Parathyroid adenoma (tissue), 2 donors: ENCODE data around the gene SHC4.
"Not testable (repeated sequence)": the region's sequence is repeated elsewhere in the genome, so short reads cannot be mapped to it uniquely, and the experiment has no call there.

ENCODE experiments used
- H2AFZ ChIP-seq: fragments of 300-600 bp; sonication (generic); one replicate; pipeline ENCODE4 v1.7.0; 2017; ENCODE audit warnings: antibody characterized with exemption, mild to moderate bottlenecking
- H3K27ac ChIP-seq: fragments of 300-600 bp; sonication (generic); one replicate; pipeline ENCODE4 v1.7.0; 2017
- H3K27me3 ChIP-seq: fragments of 300-600 bp; sonication (generic); one replicate; pipeline ENCODE4 v1.7.0; 2017; ENCODE audit warnings: low read length; ENCODE audit not compliant: control insufficient read depth, insufficient read depth
- H3K36me3 ChIP-seq: fragments of 300-600 bp; sonication (generic); one replicate; pipeline ENCODE4 v1.7.0; 2017; ENCODE audit warnings: low read length; ENCODE audit not compliant: control insufficient read depth, insufficient read depth
- H3K4me1 ChIP-seq: fragments of 300-600 bp; sonication (generic); one replicate; pipeline ENCODE4 v1.7.0; 2017; ENCODE audit warnings: control low read depth
- H3K4me2 ChIP-seq: fragments of 300-600 bp; sonication (generic); one replicate; pipeline ENCODE4 v1.7.0; 2017; ENCODE audit warnings: low read length
- H3K4me3 ChIP-seq: fragments of 300-600 bp; sonication (generic); one replicate; pipeline ENCODE4 v1.7.0; 2017; ENCODE audit warnings: low read depth, low read length
- H3K79me2 ChIP-seq: fragments of 300-600 bp; sonication (generic); one replicate; pipeline ENCODE4 v1.7.0; 2017; ENCODE audit warnings: control low read depth
- H3K9ac ChIP-seq: fragments of 300-600 bp; sonication (generic); one replicate; pipeline ENCODE4 v1.7.0; 2017; ENCODE audit warnings: mild to moderate bottlenecking
- H3K9me3 ChIP-seq: fragments of 300-600 bp; sonication (generic); one replicate; pipeline ENCODE4 v1.7.0; 2017; ENCODE audit warnings: low read length; ENCODE audit not compliant: control insufficient read depth
- CTCF ChIP-seq: fragments of 300-600 bp; sonication (generic); IDR thresholded peaks from one replicate; pipeline ENCODE4 v1.7.0; 2017; ENCODE audit warnings: antibody characterized with exemption, mild to moderate bottlenecking
- donor health status: primary hyperparathyroidism.

SHC4 gene

GRCh38 chr15:48792408-48792807, 171.3 kb downstream of the SHC4 start:
- H3K4me3 ChIP-seq = no peak overlapping the region
- H2AFZ ChIP-seq = no peak overlapping the region
- H3K27ac ChIP-seq = no peak overlapping the region
- no peaks in the 10 kb centered on the region for H3K36me3 ChIP-seq
- no peaks in the 10 kb centered on the region for H3K79me2 ChIP-seq
- no peak overlapping the region for H3K9ac ChIP-seq
- no peaks in the 10 kb centered on the region for H3K4me1 ChIP-seq
- H3K4me2 ChIP-seq = no peak overlapping the region
- TF ChIP-seq CTCF = no peak
- H3K9me3 ChIP-seq = no peaks in the 10 kb centered on the region
- H3K27me3 ChIP-seq = no peaks in the 10 kb centered on the region

GRCh38 chr15:48790466-48791115, 173.1 kb downstream of the SHC4 start:
- H3K27me3 ChIP-seq, H3K4me3 ChIP-seq, H3K27ac ChIP-seq, H3K4me1 ChIP-seq, H2AFZ ChIP-seq, H3K79me2 ChIP-seq, H3K36me3 ChIP-seq, H3K4me2 ChIP-seq, H3K9me3 ChIP-seq, H3K9ac ChIP-seq: not testable (repeated sequence)

- H3K4me1 ChIP-seq = no peaks in the 10 kb centered on the region
- H3K4me2 ChIP-seq = no peak overlapping the region
- TF ChIP-seq CTCF = no peak
- H3K79me2 ChIP-seq = no peaks in the 10 kb centered on the region
- no peaks in the 10 kb centered on the region for H3K9me3 ChIP-seq
- no peak overlapping the region for H3K9ac ChIP-seq
- no peak overlapping the region for H3K4me3 ChIP-seq
- H3K27ac ChIP-seq = no peak overlapping the region
- no peak overlapping the region for H2AFZ ChIP-seq
- no peaks in the 10 kb centered on the region for H3K36me3 ChIP-seq
- H3K27me3 ChIP-seq = no peaks in the 10 kb centered on the region
Measured at GRCh38 chr15:48785712-48786111, 178.0 kb downstream of the SHC4 start.

- Histone ChIP-seq H3K9me3 (no peaks in the 10 kb centered on the region), H3K79me2 (no peaks in the 10 kb centered on the region), H3K9ac (no peak overlapping the region), H3K27ac (no peak overlapping the region), H3K36me3 (no peaks in the 10 kb centered on the region), H2AFZ (no peak overlapping the region), H3K4me3 (no peak overlapping the region), H3K4me1 (no peaks in the 10 kb centered on the region), H3K27me3 (no peaks in the 10 kb centered on the region), H3K4me2 (no peak overlapping the region)
- no peak for TF ChIP-seq CTCF
Measured at GRCh38 chr15:48785195-48785594, 178.5 kb downstream of the SHC4 start.

- Histone ChIP-seq H2AFZ (no peak overlapping the region), H3K9ac (no peak overlapping the region), H3K4me3 (no peak overlapping the region), H3K9me3 (no peaks in the 10 kb centered on the region), H3K27me3 (no peaks in the 10 kb centered on the region), H3K4me1 (no peaks in the 10 kb centered on the region), H3K4me2 (no peak overlapping the region), H3K36me3 (no peaks in the 10 kb centered on the region), H3K27ac (no peak overlapping the region), H3K79me2 (no peaks in the 10 kb centered on the region)
- TF ChIP-seq CTCF = no peak
Measured at GRCh38 chr15:48784756-48785155, 179.0 kb downstream of the SHC4 start.
